Right lobe of liver (tissue), 6 donors: ENCODE measurements around the gene ITGB1BP1. TPM values are rescaled to one million over a fixed set of nuclear protein-coding genes. Genes with fewer than 3 reads are reported as not detected.

Experiments
- ATAC-seq, 4 donors: fragments of 200-7000 bp; cut with Tn5 transposase; one replicate each; pipeline ENCODE4 v1.9.1; 2020; ENCODE audit warnings: mild to moderate bottlenecking in 4 of 4, moderate library complexity in 4 of 4
- DNase-seq, 3 donors: peaks; one replicate each; pipeline ENCODE4 v3.0.0-alpha.2; 2020
- H3K27ac ChIP-seq, 3 donors: fragments of 200-600 bp; one replicate each; pipeline ENCODE4 v1.8.0; 2022
- H3K27me3 ChIP-seq, 2 donors: fragments of 200-600 bp; one replicate each; pipeline ENCODE4 v1.8.0; 2022
- H3K36me3 ChIP-seq, 4 donors: fragments of 200-600 bp; sonication (generic) in 1 of 4; one replicate each; pipeline versions ENCODE4 v1.5.1 to v1.8.0; 2017 to 2022; ENCODE audit warnings: control low read depth in 1 of 4
- H3K4me1 ChIP-seq, 4 donors: fragments of 200-600 bp; sonication (generic) in 1 of 4; one replicate each; pipeline versions ENCODE4 v1.5.1 to v1.8.0; 2017 to 2022; ENCODE audit warnings: control low read depth in 1 of 4
- H3K4me3 ChIP-seq, 3 donors: fragments of 200-600 bp; one replicate each; pipeline ENCODE4 v1.8.0; 2022
- H3K9me3 ChIP-seq, 4 donors: fragments of 200-600 bp; sonication (generic) in 1 of 4; one replicate each; pipeline versions ENCODE4 v1.5.1 to v1.8.0; 2017 to 2022; ENCODE audit warnings: control low read depth in 1 of 4
- CTCF ChIP-seq, 4 donors: fragments of 200-600 bp in 3 of 4; fragments of 450-650 bp in 1 of 4; IDR thresholded peaks; one replicate each; pipeline versions ENCODE4 v1.5.1 to v1.8.0; 2016 to 2022; ENCODE audit warnings: antibody characterized with exemption in 4 of 4, mild to moderate bottlenecking in 2 of 4
- POLR2A ChIP-seq: fragments of 450-650 bp; IDR thresholded peaks from one replicate; pipeline ENCODE4 v1.6.1; 2017; ENCODE audit warnings: antibody characterized with exemption, mild to moderate bottlenecking
- WGBS: methylation state at CpG from one replicate; pipeline ENCODE4 v1.1.6; 2018; ENCODE audit warnings: low coverage, low lambda C conversion rate; ENCODE audit not compliant: insufficient coverage; ENCODE audit errors: missing lambda C conversion rate; 5-methylcytosine and 5-hydroxymethylcytosine counted together
- intact Hi-C, 2 donors: fragments of 100-400 bp; cut with DNase I; formaldehyde crosslinking; loops; one replicate each; pipeline versions ENCODE4 v1.11.2 to v1.14.1; 2022
- total RNA-seq, 6 experiments: library from RNA; depleted of rRNA in 2 of 6; stranded (reverse); fragments of >200 nt in 2 of 6; fragmentation: NEBNext Ultra II Directional in 3 of 6; extraction: Animal tissue kit (Norgen Biotek cat#: 25700) in 3 of 6; gene quantifications; one replicate each; pipeline versions ENCODE4 v1.1.0 to v1.2.4, GENCODE V29; 2016 to 2023
- donor health status: DM: no; HTN: yes; CAD: no.
- donor health status: DM: no; HTN: no; CAD: no.
- donor health status: DM: no; HTN: no; CAD: no.
- donor health status: DM: no; HTN: yes; CAD: no.
- donor health status: DM: no; HTN: yes; CAD: no.

ITGB1BP1 gene
- total RNA-seq, 6 experiments from 2014 or later = 9.6 to 28.5 (median 20.8) TPM

GRCh38 chr2:9388950-9389911 lies 34.1 kb downstream of the ITGB1BP1 start:
- H3K27me3 ChIP-seq = no peaks in the 10 kb centered on the region
- H3K27ac ChIP-seq = no peak overlapping the region
- 92% methylated on average over 7 of the region's 28 CpGs for WGBS
- H3K9me3 ChIP-seq = no peaks in the 10 kb centered on the region
- no peaks in the 10 kb centered on the region for H3K36me3 ChIP-seq
- DNase-seq (no peak), ATAC-seq (peak in 1 of 4 donors; percentile 17)
- no peak overlapping the region for H3K4me3 ChIP-seq
- TF ChIP-seq CTCF (IDR thresholded peaks at IDR 0.05) = no peak
- no peak for TF ChIP-seq POLR2A
- intact Hi-C loops = no loop called here
- H3K4me1 ChIP-seq = no peaks in the 10 kb centered on the region

DNA sequence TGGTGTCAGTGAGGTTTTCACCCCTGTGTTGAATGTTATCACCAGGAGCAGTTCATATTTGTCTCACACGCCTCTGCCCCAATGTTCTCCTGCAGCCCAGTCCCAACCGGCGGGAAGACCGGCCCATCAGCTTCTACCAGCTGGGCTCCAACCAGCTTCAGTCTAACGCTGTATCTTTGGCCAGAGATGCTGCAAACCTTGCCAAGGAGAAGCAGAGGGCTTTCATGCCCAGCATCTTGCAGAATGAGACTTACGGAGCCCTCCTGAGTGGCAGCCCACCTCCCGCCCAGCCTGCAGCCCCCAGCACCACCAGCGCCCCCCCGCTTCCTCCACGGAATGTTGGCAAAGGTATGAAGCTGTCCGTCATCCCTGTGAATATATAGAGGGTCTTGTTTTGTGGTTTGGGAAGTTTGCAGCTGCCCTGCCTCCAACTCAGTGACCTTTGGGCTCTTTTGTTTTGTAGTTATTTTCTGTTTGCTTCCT lies 35.1 kb downstream of the ITGB1BP1 start:
- TF ChIP-seq CTCF (IDR thresholded peaks at IDR 0.05) (no peak), POLR2A (no peak)
- no peak overlapping the region for H3K4me3 ChIP-seq
- no peaks in the 10 kb centered on the region for H3K9me3 ChIP-seq
- 100% methylated on average over 1 of the region's 11 CpGs for WGBS
- no peak overlapping the region for H3K27ac ChIP-seq
- intact Hi-C loops = no loop called here
- no peaks in the 10 kb centered on the region for H3K4me1 ChIP-seq
- no peaks in the 10 kb centered on the region for H3K27me3 ChIP-seq
- DNase-seq (peak in 1 of 3 donors; percentile 3), ATAC-seq (no peak)
- H3K36me3 ChIP-seq = no peaks in the 10 kb centered on the region

- H3K36me3 ChIP-seq = no peaks in the 10 kb centered on the region
- no peaks in the 10 kb centered on the region for H3K27me3 ChIP-seq
- ATAC-seq (no peak), DNase-seq (no peak)
- H3K9me3 ChIP-seq = no peaks in the 10 kb centered on the region
- WGBS = 80% methylated on average over 4 of the region's 6 CpGs
- intact Hi-C loops = no loop called here
- TF ChIP-seq CTCF (IDR thresholded peaks at IDR 0.05) = no peak
- TF ChIP-seq POLR2A = no peak
- H3K4me1 ChIP-seq = no peaks in the 10 kb centered on the region
- H3K4me3 ChIP-seq = no peak overlapping the region
- H3K27ac ChIP-seq = no peak overlapping the region
Observed at GRCh38 chr2:9385841-9386240, 37.5 kb downstream of the ITGB1BP1 start.

GRCh38 chr2:9384521-9384920 lies 38.8 kb downstream of the ITGB1BP1 start:
- H3K27me3 ChIP-seq = no peaks in the 10 kb centered on the region
- ATAC-seq (no peak), DNase-seq (no peak)
- H3K27ac ChIP-seq = no peak overlapping the region
- no peaks in the 10 kb centered on the region for H3K4me1 ChIP-seq
- no peaks in the 10 kb centered on the region for H3K36me3 ChIP-seq
- TF ChIP-seq CTCF (IDR thresholded peaks at IDR 0.05) = no peak
- TF ChIP-seq POLR2A = no peak
- H3K9me3 ChIP-seq = no peaks in the 10 kb centered on the region
- H3K4me3 ChIP-seq = no peak overlapping the region
- 100% methylated on average over 2 of the region's 4 CpGs for WGBS
- intact Hi-C loops = no loop called here
